ENCODE results near the gene CFAP43. TPM values are rescaled to one million over a fixed set of nuclear protein-coding genes. Genes with fewer than 3 reads are reported as not detected.

The CFAP43 gene
- total RNA-seq, 1 experiment from 2014 or later = 0.69 TPM

DNA sequence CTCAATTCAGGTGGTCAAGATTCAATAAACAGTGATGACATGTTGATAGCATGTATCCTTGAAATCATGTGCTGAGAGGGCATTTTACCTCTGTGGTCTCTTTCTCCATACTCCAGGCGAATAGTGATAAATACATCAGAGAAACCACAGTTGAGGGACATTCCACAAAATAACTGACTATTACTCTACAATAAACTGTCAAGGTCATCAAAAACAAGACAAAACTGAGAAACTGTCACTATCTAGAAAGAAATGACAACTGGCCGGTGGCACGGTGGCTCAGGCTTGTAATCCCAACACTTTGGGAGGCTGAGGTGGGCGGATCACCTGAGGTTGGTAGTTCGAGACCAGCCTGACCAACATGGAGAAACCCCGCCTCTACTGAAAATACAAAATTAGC, 94.0 kb downstream of the CFAP43 start:
- no peak for DNase-seq (ENCODE audit: low read depth)

DNA sequence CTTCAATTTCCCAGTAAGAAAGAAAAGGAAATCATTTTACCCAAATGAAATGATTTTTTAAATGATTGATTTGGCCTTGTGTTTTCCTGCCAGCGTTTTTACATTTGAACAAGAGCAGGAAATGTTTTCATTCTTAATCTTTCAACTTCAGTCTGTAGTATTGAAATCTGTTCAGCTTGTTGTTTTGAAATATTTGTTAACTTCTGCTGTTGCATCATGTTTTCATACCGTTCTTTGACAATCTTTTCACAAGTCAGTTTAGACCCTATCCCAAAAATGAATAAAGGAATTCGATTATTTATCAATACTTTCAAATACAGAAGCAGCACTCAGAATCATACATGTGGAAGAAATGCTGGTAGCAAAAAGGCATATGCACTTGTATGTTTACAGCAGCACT, 102.1 kb downstream of the CFAP43 start:
- no peak for DNase-seq (ENCODE audit: low read depth)

GRCh38 chr10:104128214-104128613, 104.0 kb downstream of the CFAP43 start:
- DNase-seq (ENCODE audit: low read depth) = peak; percentile 42

DNA sequence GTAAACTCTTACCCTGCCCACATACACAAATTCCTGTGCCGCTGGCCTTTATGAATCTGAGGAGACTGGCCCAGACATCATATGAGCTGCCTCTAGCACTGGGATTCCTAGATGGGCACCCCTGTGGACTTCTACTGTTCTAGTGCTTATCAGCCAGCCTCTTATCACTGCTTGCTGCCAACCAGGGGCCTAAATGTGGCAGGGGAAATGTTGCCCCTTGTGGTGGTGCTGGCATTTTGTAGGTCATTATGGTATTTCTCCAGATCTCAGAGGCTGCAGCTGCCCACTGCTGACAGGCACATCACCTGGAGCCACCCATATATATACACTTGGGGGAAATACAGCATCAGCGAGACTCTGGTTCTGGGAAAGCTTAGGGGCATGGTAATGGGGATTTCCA, 104.8 kb downstream of the CFAP43 start:
- DNase-seq (ENCODE audit: low read depth) = peak; percentile 17

DNA sequence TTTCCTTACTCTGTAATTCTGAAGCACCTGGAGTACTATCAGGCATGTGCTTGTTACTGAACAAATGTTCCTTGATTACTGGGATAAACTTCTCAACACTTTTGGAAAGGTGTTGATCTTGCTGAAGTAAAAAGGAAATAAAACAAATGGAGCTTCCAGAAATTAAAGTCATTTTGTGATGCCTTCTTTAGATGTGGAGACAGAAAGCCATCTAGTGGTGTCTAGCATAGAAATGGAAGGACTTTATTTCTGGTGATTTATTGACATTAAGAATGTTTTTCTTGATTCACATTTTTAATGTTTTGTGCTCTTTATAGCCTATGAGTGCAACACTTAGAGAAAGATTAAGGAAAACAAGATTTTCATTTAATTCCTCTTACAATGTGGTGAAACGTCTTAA, 108.8 kb downstream of the CFAP43 start:
- DNase-seq (ENCODE audit: low read depth) = no peak

DNA sequence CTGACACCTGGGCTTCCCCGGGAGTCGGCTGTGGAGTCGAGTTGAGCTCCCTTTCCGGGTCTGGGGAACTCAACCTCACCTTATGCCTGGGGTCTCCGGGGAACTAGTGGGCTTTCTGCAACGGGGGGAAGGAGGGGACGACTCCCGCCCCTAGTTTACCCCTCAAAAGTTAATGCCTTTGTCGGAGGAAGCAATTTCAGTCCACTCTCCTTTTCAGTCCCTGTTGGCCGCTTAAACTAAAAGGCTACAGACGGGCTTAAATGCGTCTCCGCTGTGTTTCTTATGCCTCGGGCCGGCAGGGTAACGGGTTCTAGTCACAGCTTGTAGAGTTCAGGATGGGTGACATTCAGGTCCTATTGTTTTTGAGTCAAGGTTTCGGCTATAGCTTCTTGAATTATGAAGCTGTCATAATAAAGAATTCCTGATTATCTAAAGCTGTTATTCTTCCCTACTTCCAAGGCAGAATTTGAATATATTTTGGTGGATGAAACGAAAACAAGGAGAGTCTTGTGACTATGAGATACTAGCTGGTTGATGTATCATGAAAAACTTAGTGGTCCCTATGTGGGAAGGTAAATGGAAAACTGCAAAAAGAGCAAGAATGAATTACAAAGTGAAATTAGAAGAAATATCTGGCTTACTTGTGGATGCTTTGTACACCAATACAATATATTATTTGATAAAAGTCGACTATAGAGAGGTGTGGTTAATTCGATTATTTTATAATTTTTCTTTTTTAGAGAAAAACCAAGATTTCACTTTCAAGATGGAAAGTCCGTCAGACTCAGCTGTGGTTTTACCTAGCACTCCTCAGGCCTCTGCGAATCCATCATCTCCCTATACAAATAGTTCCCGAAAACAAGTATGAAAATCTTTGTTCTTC, 109.7 kb downstream of the CFAP43 start:
- DNase-seq (ENCODE audit: low read depth) = peak; percentile 15

DNA sequence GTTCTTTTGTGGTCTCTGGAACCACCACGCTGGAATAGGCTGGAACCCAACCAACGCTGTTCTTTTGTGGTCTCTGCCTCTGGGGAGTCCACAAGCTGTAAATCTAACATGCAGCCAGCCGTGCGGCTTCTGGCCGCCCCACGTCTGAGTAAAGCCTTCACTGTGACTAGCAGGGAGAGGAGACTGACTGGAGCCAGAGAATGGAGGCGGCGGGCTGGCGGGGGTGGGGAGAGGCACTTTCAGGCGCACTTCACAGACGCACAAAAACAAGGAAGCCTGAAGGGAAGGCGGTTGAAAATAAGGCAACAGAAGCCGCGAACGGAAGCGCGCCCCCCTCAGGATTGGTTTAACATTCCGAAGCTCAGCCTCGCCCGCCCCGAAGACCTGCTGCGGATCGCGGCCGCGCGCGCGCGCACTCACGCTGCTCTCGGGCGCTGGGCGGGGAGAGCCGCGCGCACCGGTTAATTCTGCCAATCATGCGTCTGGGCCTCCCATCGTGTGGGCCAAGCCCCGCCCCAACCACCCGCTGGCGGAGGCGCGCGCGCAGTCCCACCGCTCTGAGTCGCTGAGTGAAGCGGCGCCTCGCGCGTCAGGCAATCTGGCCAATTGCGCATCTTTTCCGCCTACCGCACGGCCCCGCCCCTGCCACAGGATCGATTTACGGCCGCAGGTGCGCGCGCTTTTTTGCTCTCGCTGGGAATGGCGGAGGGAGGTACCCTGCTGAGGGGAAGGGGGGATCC, 110.5 kb downstream of the CFAP43 start, which contains the start of gene SFR1:
Gene SFR1 (plus strand): TSS at position 687 of the 740 bp plus-strand sequence. CDS start 13 bp downstream, at position 700.
- peak; percentile 98 for DNase-seq (ENCODE audit: low read depth)

- DNase-seq (ENCODE audit: low read depth) = peak; percentile 92
These were observed 111.2 kb downstream of the CFAP43 start for GRCh38 chr10:104120903-104121484.

GRCh38 chr10:104120512-104120902, 111.7 kb downstream of the CFAP43 start:
- no peak for DNase-seq (ENCODE audit: low read depth)

GRCh38 chr10:104119996-104120395, 112.2 kb downstream of the CFAP43 start:
- no peak for DNase-seq (ENCODE audit: low read depth)

DNA sequence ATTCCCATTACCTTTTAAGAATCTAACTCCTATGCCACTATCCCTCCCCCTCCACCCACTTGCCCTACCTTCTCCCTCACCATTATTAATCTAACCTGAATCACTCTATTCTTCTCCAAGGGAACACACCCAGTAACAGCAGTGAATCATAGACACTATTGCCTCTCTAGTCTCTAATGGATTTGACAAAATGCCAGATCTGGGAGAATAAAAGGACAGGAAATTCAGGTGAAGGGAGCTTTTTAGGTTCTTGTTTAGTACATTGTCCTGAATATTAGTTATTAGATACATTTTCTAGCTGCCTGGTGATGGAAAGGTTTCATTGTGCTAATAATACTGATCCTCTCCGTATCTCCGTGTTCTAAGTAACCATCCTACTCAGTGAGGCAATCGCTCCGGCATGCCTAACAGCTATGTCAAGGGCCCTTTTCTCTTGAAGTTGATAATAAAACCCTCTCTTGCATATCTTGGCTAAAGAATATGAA, 114.3 kb downstream of the CFAP43 start:
- peak; percentile 59 for DNase-seq (ENCODE audit: low read depth)

DNA sequence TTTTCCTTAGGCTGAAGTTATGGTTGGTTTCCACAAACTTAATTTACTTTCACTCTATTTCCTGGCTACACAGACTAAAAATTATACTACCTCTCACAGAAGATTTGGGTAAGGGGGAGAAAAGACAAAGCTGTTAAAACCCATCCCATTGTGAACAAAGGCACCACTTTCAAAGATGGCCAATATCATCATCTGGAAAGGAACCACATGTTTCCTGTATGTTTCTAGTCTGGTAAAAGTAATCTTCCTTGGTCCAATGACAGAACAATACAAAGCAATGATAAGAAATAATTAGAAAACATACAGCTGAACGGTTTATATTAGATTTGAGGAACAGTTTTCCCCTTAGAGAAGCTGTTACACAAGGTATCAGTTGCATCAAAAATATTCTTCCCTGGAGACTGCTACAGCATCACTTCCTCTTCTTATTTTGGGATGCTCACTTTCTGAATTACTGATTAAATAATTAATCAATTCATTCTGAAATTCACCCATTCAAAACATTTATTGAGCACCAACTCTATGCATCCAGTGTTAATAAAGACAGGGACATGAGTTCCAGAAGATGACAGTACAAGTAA, 118.7 kb downstream of the CFAP43 start:
- DNase-seq (ENCODE audit: low read depth) = no peak

DNA sequence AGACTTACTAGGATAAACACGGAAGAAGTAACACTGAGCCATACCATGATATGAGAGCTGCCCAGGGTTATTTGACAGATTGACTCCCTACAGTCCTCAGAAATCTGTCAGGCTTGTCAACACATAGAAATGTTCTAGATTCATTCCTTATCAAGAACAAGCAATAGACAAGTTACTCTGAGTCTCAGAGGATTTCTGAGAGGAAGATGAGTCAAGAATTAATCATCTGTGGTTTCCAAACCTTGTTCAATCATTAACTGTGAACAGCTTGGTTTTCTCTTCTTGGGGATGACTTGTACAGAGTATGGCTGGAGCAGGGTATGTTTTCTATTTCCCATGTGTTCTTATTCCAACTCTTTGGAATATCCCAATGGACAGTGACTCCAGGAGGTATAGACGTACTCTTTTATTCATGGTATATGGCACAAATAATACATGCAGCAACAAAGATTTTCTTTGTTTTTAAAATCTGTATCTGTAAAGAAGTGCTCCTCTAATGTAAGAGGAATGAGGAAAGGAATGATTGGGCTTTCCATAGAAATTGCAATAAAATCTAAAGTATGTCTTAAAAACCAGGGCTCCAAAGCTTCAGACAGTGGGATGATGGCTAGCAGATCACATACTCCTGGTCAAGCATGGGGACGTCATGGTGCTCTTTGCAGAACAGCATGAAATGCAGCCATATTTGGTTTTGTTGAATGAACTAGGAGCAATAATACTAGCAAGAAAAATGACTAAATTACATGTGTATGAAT, 122.1 kb downstream of the CFAP43 start:
- DNase-seq (ENCODE audit: low read depth) = peak; percentile 38

GRCh38 chr10:104104926-104105325, 127.2 kb downstream of the CFAP43 start:
- no peak for DNase-seq (ENCODE audit: low read depth)

DNA sequence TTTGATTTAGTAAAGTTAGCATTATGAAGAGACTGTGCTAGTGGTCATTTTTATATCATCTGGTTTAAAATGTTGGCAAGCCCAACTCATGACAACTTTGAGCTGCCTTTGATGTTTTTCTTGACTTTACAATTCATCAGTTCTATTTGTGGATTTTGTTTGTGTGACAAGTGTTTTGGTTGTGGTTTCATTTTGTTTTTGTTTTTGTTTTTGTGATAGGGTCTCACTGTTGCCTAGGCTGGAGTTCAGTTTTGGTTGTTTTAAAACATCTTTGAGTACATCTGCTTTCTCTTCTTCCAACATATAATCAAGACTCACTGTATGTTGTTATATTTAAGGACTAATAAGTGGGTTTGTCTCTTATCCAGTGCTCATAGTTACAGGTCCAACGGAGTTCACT, 127.7 kb downstream of the CFAP43 start:
- no peak for DNase-seq (ENCODE audit: low read depth)

DNA sequence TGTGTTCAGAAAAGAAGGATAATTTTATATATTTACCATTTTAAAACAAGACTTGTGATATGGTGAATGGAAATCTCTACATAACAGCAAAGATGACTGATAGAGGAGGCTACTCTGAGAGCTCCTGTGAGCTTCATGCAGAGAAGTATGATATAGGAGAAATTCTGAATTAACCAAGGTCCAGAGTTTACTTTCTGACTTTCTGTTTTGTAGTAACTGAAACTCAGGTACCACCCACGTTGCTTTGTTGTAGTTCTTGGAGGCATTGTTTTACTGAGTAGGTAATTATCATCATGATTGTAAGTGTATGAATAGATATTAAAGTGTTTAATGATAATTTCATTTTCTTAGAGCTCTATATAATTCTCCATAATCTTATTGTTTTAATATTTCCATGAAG, 128.2 kb downstream of the CFAP43 start:
- no peak for DNase-seq (ENCODE audit: low read depth)

DNA sequence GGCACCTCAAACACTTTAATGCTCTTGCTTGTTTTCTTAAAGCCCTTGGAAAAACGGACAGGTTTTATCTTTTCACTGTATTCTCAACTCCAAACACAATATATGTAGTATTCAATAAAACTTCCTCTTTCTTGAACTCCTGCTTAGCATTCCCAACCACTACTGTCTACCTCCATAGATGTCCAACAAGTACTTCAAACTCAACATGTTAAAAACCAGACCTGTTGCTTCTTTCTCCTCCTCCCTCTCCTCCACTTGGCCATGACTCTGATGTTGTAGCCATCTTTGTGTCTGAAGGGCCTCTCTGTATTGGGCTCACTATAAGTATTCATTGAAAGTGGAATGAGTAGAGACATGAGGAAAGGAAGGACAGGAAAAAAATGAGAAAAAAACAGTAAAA, 130.3 kb downstream of the CFAP43 start:
- no peak for DNase-seq (ENCODE audit: low read depth)

GRCh38 chr10:104100795-104101194, 131.4 kb downstream of the CFAP43 start:
- DNase-seq (ENCODE audit: low read depth) = no peak

DNA sequence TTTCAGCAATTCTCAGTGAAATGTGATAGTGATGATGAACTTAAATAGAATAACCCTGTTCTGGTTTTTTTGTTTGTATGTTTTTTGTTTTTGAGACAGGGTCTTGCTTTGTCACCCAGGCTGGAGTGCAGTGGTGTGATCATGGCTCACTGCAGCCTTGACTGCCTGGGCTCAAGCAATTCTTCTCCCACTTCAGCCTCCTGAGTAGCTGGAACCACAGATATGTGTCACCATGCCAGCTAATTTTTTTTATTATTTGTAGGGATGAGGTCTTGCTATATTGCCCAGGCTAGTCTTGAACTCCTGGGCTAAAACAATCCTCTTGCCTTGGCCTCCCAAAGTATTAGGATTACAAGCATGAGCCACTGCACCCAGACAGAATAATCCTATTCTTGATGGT, 132.2 kb downstream of the CFAP43 start:
- peak; percentile 21 for DNase-seq (ENCODE audit: low read depth)

DNA sequence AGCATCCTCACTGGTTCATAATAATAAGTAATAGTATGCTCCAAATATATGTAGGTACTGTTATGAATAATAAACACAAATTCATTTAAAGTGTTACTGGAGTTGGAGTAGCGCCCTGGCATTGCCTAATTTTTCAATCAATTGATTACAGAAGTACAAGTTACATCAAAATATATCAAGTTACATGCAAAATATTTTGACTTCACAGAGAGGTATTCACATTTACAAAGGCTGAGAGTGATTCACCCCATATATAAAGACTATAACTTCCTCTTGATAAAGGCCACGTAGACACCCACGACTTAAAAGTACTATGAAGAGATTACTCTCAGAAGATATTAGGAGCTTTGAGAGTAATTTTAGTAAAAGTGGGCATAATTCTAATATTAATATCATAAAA, 132.9 kb downstream of the CFAP43 start:
- DNase-seq (ENCODE audit: low read depth) = no peak

DNA sequence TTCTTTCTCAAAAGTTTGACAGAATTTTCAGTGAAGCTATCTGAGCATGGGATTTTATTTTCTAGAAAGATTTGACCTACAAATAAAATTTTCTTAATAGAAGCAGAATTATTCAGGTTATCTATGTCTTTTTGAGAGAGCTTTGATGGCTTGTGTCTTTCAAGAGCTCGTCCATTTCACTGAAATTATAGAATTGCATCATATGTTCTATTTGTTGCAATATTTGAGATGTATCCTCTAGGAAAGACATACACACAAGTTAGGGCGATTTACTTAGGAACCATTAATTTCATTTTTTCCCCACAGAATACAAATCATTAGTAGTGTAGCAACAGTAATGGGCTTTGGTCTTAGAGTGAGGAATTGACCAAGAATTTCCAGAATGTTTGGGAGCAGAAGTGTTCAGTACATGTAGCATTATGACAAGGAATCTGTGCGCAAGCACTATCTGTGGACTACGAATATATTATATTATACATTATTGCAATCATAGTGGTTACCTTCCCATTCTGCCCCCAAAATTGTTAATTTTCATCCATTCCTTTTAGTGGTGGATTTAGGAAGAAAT, 133.7 kb downstream of the CFAP43 start:
- no peak for DNase-seq (ENCODE audit: low read depth)

All from Daoy (cell line).